GM21447 (cell line): ENCODE measurements around the gene KCNA10.

Experiments
- ATAC-seq: cut with Tn5 transposase; IDR thresholded peaks from one replicate; pipeline ENCODE4 v1.9.1; 2021; ENCODE audit not compliant: unreplicated experiment

The KCNA10 gene

DNA sequence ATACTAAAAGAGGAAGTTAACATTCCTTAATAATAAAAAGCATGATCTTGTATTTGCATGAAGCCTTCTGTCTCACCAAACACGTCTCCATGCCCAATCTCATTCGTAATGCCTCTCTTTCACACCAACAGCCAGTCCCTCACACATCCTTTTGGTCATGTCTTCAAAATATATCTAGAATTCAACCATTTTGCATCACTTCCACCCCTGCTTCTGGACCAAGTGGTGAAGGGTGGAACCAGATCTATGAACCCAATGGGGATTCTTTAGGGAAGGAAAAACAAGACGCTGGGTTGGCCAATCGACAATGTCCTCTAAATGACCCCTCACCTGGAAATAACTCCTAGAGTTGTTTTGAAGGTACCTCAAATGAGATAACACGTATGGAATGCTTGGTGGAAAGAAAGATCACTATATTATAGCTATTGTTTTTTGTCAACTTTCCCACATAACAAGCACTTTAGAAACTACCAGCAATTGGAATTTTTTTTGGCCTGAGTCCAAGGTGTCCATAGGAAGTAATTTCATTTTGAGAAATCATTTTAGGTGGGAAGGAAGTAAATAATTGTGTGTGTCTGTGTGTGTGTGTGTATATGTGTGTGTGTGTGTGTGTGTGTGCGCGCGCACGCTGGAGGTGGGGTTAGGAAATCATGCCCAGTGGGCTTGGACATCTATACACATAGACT lies at the start of gene KCNA10:
Gene KCNA10, minus strand, starts transcription at position 51 of the 686 bp plus-strand sequence. CDS start 388 bp downstream, outside the sequence.
- no peak for ATAC-seq

DNA sequence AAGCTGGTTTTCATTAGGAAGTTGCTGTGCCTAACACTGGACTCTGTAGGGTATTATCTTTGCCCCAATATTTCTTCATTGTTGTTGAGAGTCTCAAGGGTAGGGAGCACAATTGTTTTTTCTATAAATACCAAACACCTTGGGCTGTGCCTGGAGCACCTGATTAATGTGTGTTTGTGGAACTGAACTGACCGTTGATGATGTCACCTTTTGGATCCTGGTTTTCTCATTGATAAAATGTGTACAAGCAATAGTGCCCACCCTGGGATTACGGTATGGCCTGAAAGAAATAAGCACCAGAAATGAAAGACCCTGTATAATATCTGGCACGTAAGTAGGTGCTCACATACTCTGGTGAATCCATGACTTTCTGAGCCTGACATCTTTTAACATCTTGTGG lies 47.9 kb upstream of the KCNA10 start:
- no peak for ATAC-seq

DNA sequence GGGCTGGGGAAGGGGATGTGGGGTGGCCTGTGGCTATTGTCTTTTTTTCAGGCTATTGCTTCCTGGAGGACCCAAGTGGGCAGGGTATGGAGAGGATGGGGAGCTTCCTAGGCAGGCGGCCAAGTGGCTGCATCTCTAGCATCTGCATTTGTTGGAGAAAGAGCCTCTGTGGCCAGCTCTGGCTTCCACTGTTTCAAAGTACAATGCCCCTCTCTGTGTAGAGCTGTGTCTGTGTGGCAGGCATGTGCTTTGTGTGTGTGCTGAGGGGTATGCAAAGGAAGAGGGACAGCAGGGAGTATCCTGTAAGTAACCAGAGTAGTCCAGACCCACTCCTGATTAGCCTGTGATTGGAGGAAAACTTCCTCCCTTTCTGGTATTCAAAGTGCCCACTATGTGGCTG lies 46.6 kb upstream of the KCNA10 start:
- ATAC-seq = no peak

GRCh38 chr1:110563089-110563488 lies 44.1 kb upstream of the KCNA10 start:
- ATAC-seq = no peak

DNA sequence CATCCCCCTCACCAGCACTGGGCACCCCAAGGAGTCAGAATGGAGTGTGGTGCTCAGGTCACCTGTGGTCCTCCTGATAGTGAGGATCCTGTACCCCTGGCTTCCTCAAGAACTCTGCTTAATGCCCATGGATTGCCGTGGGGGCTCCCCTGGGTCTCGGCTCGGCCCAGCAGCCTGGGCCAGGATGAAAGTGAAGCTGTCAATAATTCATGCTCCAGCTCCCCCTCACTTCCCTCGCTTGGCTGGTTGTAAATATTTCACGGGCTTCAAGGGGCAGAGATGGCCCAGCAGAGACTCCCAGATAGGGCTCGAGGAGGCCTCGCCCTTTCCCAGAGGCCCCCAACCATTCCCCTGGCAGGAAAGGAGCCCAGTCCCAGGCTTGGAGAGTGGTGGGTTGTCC lies 42.6 kb upstream of the KCNA10 start:
- ATAC-seq = no peak

- ATAC-seq = no peak
These were observed 40.2 kb upstream of the KCNA10 start for GRCh38 chr1:110559157-110559556.

DNA sequence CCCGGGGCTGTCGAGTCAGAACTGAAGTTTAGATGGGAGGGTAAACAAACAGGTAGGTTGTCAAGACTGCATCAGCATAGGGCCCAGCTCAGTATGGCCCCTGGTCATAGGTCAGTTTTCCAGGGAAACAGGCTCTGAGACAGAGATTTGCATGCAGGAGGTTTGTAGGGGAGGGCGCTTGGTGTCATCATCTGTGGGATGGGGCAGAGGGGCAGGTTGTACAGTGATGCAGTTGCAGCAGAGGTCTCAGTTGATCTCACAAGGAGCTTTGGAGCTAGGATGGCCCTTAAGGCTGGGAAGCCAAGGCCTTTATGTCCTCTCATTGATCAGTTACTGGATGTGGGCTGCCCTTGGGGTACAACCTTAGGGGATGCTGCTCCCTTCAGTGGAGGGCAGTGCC lies 38.5 kb upstream of the KCNA10 start:
- no peak for ATAC-seq

DNA sequence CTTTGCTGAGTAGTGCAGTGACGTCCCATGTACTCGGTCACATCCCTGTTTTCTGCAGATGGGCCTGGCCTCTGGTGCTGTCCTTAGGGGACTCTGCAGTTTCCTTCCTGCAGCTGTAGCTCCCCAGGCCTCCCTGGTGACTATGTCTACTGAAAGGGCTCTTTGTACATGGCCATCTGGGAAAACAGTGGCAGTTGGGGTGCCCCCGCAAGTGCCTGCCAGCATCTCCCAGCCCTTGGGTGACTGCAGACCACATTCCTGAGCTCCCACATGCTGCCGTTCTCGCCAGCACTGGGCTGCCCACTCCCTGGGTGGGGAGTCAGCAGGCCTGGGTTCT lies 37.5 kb upstream of the KCNA10 start:
- ATAC-seq = no peak

DNA sequence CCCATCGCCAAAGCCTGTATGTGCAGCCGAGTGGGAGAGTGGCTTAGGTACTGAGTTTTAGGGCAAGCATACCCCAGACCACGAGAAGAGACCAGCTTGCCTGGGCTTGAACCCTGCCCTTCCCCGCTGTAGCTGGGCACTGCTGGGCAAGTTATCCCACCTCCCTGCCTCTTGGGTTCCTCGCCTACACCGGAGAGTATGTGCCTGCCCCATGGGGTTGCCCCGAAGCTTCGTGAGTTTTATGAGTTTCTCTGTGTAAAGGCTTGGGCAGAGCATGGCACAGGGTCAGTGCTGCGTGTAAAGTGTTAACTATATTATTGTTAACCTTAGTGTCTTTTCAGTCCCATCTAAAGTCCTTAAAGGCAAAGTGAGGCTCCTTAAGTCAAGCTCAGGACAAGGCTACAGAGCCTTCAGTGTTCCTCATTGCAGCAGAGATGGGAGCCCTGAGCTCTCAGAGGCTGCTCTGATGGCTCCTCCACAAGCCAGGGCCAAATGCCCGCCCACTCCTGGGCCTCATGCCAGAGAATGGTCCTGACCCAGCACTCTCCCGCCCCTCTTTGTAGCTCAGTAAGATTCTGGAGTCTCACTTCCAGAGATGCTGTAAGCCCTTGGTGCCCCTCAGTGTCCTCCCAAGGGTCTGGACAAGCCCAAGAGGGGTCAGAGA lies 37.0 kb upstream of the KCNA10 start:
- no peak for ATAC-seq

- no peak for ATAC-seq
These were observed 36.2 kb upstream of the KCNA10 start for GRCh38 chr1:110554871-110555801.

- ATAC-seq = no peak
These were observed 32.4 kb upstream of the KCNA10 start for GRCh38 chr1:110551278-110551809.

DNA sequence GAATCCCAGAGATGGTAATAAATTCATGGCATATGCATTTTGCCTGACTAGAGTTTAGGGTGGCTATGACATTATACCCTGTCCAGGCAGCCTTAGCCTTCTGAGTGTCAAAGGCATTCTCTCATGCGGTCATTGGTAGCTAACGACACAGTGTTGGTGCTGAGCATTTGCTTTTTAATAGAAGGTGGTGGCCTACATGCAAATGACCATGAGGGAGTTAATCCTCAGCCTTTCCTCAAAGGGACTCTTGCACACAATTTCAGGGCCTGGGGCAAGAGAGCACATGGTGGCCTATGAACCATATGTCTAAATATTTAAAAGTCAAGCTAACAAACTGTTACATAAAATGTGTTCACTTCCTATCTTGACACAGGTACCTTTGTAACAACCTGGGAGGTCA lies 30.9 kb upstream of the KCNA10 start:
- no peak for ATAC-seq

DNA sequence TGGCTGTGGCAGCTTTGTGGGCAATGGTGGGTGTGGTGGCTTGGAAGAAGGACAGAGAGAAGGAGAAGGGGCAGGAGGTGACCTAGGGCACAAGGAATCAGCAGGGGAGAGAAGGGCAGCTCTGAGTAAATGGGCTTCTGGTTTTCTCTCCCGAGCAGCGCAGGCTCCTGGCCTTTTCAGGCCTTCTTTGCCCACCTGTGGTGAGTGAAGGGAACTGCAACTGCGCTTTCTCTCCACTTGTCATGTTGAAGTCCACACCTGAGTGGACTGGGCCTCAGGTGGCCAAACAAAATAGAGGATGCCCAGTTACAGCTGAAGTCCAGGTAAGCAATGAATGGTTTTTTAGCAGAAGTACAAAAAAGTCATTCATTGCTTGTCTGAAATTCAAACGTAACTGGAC lies 29.4 kb upstream of the KCNA10 start:
- no peak for ATAC-seq

GRCh38 chr1:110547017-110547416 lies 28.0 kb upstream of the KCNA10 start:
- no peak for ATAC-seq

DNA sequence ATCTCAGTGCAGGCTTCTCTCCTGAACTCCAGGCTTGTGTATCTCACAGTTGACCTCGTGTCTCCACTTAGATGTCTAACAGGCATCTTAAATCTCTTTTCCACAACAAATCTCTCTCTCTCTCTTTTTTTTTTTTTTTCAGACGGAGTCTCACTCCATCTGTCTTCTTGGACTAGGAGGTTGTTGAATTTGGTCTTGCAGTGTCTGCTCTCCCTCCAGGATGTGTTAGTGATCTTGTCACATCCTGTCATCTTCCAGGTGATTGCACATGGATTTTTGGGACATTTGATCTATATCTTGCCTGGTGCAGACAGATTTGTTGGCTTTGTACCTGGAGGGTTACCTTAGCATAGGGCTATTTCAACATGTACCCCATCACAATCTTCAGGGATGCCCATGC lies 26.5 kb upstream of the KCNA10 start:
- no peak for ATAC-seq

- ATAC-seq = no peak
These were observed 25.8 kb upstream of the KCNA10 start for GRCh38 chr1:110544753-110545152.

GRCh38 chr1:110542725-110543124 lies 23.8 kb upstream of the KCNA10 start:
- ATAC-seq = no peak

DNA sequence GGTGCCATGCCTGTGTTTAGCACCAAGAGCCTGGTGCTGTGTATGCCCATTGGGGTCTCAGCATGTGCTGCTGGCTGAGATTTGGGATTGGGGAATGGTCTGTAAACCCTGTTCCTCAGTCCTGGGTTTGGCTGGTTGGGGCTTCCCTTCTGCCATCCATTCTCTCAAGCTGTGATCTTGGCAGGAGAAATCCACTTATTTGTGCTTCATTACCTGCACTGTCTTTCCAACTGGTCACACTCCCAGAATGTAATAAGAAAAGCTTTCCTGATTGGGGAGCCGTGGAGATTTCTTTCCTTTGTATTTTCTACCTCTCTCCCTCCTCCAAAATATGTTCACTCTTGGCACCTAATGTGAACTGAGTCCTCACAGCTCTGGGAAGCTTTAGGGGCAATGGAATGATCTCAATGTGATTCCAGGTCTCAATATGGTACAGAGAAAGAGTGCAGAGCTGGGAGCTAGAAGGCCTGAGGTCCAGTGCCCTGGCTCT lies 23.0 kb upstream of the KCNA10 start:
- ATAC-seq = no peak

- ATAC-seq = no peak
These were observed 22.1 kb upstream of the KCNA10 start for GRCh38 chr1:110540891-110541685.

GRCh38 chr1:110538921-110539320 lies 19.9 kb upstream of the KCNA10 start:
- no peak for ATAC-seq

DNA sequence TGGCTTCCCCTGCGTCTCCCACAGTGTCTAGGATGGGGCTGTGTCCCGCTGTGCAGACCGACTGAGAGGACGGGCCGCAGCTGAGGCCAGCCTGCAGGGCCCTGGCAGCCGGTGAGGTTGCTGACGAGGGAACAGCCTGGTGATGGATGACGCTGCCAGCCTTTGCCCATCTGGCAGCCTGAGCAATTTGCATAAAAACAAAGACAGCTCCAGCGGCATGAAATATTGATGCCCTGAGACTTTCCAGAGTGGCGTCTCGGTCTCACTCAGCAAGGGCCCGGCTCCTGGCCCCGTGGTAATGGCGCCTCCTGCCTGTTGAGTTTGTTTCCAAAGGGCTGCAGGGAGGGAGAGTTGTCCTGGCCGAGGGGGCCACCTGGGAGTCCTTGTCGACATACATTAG lies 19.1 kb upstream of the KCNA10 start:
- ATAC-seq = no peak
